ENCODE results near the gene LRRC7.

LRRC7 gene

DNA sequence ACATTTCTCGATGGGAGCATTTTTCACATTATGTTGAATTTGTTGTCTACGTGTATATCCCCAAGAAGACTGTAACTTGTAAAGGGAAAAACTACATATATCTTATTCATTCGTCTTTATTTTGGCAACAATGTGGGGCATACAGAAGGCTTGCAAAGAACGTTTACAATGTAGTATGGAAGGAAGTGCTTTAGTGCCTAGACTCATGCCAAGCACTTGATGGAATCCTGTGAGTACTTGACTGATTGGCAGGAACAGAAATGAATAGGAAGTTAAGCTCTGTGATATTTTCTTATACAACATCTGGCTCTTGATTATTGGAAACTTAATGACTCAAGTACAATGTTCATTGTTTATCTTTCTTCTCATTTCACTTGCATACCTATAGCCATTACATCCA is 284.4 kb downstream of the LRRC7 start:
- H3K4me3 ChIP-seq (ENCODE audit: low read depth, low read length): no peak overlapping the region
- TF ChIP-seq, protein P1, sequence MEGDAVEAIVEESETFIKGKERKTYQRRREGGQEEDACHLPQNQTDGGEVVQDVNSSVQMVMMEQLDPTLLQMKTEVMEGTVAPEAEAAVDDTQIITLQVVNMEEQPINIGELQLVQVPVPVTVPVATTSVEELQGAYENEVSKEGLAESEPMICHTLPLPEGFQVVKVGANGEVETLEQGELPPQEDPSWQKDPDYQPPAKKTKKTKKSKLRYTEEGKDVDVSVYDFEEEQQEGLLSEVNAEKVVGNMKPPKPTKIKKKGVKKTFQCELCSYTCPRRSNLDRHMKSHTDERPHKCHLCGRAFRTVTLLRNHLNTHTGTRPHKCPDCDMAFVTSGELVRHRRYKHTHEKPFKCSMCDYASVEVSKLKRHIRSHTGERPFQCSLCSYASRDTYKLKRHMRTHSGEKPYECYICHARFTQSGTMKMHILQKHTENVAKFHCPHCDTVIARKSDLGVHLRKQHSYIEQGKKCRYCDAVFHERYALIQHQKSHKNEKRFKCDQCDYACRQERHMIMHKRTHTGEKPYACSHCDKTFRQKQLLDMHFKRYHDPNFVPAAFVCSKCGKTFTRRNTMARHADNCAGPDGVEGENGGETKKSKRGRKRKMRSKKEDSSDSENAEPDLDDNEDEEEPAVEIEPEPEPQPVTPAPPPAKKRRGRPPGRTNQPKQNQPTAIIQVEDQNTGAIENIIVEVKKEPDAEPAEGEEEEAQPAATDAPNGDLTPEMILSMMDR (IDR thresholded peaks at IDR 0.05; ENCODE audit: insufficient read depth, low read length, missing control alignments): no peak
- no peak for DNase-seq (ENCODE audit: low read depth, low spot score)
- ChIA-PET POLR2A (no interaction called here), CTCF (no interaction called here)

DNA sequence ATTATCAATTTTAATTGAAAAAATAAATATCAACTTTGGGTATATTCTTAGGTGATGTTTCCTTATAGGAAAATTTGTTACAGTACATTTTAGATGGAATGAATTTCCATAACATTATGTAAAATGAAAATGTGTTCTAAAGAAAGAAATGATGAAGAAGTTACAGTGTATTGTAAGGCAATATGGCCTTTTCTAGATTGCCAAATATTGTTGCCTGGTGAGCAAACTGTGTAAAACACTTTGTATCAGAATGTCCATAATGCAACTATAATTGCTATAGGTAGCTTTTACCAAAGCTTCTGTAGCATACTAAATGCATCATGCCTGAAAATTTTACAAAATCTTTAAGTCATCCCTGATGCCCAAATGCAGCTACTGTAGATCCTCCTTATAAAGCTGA is 285.0 kb downstream of the LRRC7 start:
- POLR2A ChIA-PET: no interaction called here
- no peak overlapping the region for H3K4me3 ChIP-seq (ENCODE audit: low read depth, low read length)
- CTCF ChIA-PET: no interaction called here
- TF ChIP-seq, protein P1 (IDR thresholded peaks at IDR 0.05; ENCODE audit: insufficient read depth, low read length, missing control alignments): no peak
- DNase-seq (ENCODE audit: low read depth, low spot score): no peak

DNA sequence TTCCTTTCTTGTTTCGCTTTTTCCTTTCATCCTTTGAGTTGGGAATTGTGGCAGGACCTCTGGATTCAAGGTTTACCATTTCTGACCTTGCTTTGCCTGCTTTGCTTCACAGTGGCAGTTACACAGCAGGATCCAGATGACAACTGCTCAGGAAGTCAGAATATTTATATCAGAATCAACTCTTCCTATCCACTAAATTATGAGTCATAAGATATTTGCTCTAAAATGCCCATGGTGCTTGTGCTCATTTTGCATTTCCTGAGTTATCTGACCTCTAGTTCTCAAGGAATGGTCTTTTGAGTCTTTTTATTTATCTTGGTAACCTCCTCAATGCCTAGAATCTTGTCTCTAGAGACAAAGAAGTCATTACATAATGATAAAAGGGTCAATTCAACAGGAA is 290.8 kb downstream of the LRRC7 start:
- ChIA-PET POLR2A (no interaction called here), CTCF (no interaction called here)
- DNase-seq (ENCODE audit: low read depth, low spot score): no peak
- no peak overlapping the region for H3K4me3 ChIP-seq (ENCODE audit: low read depth, low read length)
- TF ChIP-seq, protein P1 (IDR thresholded peaks at IDR 0.05; ENCODE audit: insufficient read depth, low read length, missing control alignments): no peak

DNA sequence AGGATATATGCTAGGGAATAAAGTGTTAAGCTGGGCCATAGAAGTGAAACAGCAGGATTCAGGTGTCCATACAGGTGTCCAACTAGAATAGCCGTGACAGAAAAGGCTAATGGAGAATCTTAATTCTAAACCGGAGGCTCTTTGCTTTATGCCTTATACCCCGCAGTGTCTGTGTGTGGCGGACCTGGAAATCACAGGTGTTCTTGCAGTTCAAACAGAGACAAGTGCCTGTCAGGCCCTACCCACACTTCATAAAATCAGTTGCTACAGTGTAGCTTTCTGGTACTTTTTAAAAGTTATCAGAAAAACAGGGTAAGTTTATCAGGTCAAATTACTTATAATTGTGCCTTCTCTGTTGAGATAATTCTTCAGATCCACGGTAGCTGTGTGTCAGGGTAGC is 293.9 kb downstream of the LRRC7 start:
- ChIA-PET CTCF (no interaction called here), POLR2A (no interaction called here)
- DNase-seq (ENCODE audit: low read depth, low spot score): no peak
- H3K4me3 ChIP-seq (ENCODE audit: low read depth, low read length): no peak overlapping the region
- TF ChIP-seq, protein P1 (IDR thresholded peaks at IDR 0.05; ENCODE audit: insufficient read depth, low read length, missing control alignments): no peak

DNA sequence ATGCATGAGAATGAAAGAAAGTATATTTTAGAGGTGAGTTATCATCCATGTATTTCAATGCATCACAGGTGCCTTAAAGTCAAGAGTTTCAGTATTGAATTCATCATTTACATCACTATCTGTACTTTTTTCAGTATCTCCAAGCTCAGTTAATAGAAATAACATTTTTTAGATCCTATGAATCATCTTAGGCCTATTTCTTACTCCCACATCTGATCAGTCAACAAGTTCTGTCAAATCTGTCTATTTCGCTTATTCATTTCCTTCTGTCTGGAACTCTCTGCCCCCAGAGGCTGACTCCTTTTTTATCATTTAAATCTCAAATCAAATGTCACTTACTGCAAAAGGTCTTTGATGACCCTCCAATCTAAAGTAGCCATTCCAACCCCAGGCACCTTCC is 295.2 kb downstream of the LRRC7 start:
- POLR2A ChIA-PET: no interaction called here
- no peak for DNase-seq (ENCODE audit: low read depth, low spot score)
- H3K4me3 ChIP-seq (ENCODE audit: low read depth, low read length): no peak overlapping the region
- CTCF ChIA-PET: no interaction called here
- TF ChIP-seq, protein P1 (IDR thresholded peaks at IDR 0.05; ENCODE audit: insufficient read depth, low read length, missing control alignments): no peak

DNA sequence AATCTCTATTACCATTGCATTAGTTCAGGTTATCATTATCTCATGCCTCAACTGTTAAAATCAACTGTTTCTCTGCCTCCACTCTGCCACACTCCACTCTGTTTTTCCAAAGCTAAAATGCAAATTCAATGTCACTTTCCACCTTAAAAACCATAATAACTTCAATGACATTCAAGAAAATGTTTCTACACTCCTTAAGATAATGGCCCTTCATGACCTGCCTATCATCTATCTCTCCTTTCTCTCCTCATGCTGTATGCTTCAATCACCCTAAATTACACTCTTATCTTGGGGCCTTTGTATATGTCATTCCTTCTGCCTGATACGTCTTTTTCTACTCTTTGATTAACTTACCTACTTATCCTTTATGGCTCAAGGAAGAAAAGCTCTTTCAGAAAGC is 296.0 kb downstream of the LRRC7 start:
- TF ChIP-seq, protein P1 (IDR thresholded peaks at IDR 0.05; ENCODE audit: insufficient read depth, low read length, missing control alignments): no peak
- POLR2A ChIA-PET: no interaction called here
- no peak for DNase-seq (ENCODE audit: low read depth, low spot score)
- CTCF ChIA-PET: no interaction called here
- no peak overlapping the region for H3K4me3 ChIP-seq (ENCODE audit: low read depth, low read length)
